ENCODE measurements around the gene LUC7L3. TPM values are rescaled to one million over a fixed set of nuclear protein-coding genes. Genes with fewer than 3 reads are reported as not detected.

The LUC7L3 gene
- polyA plus RNA-seq, 2 donors = 46.6 to 80.7 TPM

DNA sequence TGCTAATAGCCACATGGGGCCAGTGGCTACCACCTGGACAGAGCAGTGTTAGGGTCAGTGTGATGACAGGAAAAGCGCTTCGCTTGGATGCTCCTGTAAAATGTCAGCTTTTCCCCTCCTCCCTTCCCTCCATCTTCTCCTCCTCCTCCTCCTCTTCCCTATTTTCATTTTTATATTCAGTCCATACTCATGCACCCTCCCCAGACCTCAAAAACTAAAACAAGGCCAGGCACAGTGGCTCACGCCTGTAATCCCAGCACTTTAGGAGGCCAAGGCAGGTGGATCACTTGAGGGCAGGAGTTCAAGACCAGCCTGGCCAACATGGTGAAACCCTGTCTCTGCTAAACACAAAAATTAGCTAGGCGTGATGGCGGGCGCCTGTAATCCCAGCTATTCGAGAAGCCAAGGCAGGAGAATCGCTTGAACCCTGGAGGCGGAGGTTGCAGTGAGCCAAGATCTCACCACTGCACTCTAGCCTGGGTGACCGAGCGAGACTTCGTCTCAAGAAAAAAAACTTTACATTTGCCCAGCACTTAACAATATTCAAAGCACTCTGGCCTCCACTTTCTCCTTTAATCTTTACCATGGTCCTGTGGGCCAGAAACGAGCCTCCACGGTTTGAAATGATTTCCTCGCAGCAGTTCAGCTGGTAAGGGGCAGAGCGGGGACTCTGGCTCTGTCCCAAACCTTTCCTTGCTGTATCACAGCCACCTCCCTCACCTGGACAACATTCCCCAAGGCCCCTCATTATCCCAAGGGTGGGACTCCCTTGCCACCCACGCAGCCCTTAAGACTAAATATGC, 33.5 kb upstream of the LUC7L3 start:
- H3K36me3 ChIP-seq (ENCODE audit: control insufficient read depth in 2 of 2, insufficient read depth in 2 of 2, low read length in 1 of 2) = peaks cover 0 to 1% of the 10 kb centered on the region in 2 donors
- no peaks in the 10 kb centered on the region for H3K9me3 ChIP-seq (ENCODE audit: control insufficient read depth in 2 of 2, insufficient read depth in 1 of 2, low read depth in 1 of 2, low read length in 1 of 2)
- H3K4me3 ChIP-seq (ENCODE audit: low read depth in 1 of 2, low read length in 2 of 2) = no peak overlapping the region
- H3K27me3 ChIP-seq (ENCODE audit: control insufficient read depth in 1 of 2, insufficient read depth in 2 of 2, low read length in 2 of 2) = no peaks in the 10 kb centered on the region
- 62 to 67% methylated on average over 17 of the region's 17 CpGs for WGBS, 2 donors
- H3K27ac ChIP-seq (ENCODE audit: low read depth in 2 of 2, low read length in 1 of 2) = peak overlapping the region; percentile 79 to 80
- H3K4me1 ChIP-seq (ENCODE audit: control insufficient read depth in 2 of 2, insufficient read depth in 2 of 2, low read length in 1 of 2) = peaks cover 0 to 25% of the 10 kb centered on the region in 2 donors

- H3K27me3 ChIP-seq (ENCODE audit: control insufficient read depth in 1 of 2, insufficient read depth in 2 of 2, low read length in 2 of 2) = no peaks in the 10 kb centered on the region
- H3K36me3 ChIP-seq (ENCODE audit: control insufficient read depth in 2 of 2, insufficient read depth in 2 of 2, low read length in 1 of 2) = peaks cover 0 to 1% of the 10 kb centered on the region in 2 donors
- no peak overlapping the region for H3K4me3 ChIP-seq (ENCODE audit: low read depth in 1 of 2, low read length in 2 of 2)
- peak overlapping the region; percentile 79 to 80 for H3K27ac ChIP-seq (ENCODE audit: low read depth in 2 of 2, low read length in 1 of 2)
- WGBS, 2 donors = 30 to 31% methylated on average over 14 of the region's 14 CpGs
- H3K4me1 ChIP-seq (ENCODE audit: control insufficient read depth in 2 of 2, insufficient read depth in 2 of 2, low read length in 1 of 2) = peaks cover under 1 to 26% of the 10 kb centered on the region in 2 donors
- no peaks in the 10 kb centered on the region for H3K9me3 ChIP-seq (ENCODE audit: control insufficient read depth in 2 of 2, insufficient read depth in 1 of 2, low read depth in 1 of 2, low read length in 1 of 2)
Measured at GRCh38 chr17:50686494-50687199, 32.8 kb upstream of the LUC7L3 start.

GRCh38 chr17:50687200-50688066, 32.0 kb upstream of the LUC7L3 start:
- Histone ChIP-seq H3K4me3 (ENCODE audit: low read depth in 1 of 2, low read length in 2 of 2) (no peak overlapping the region), H3K27me3 (ENCODE audit: control insufficient read depth in 1 of 2, insufficient read depth in 2 of 2, low read length in 2 of 2) (no peaks in the 10 kb centered on the region), H3K36me3 (ENCODE audit: control insufficient read depth in 2 of 2, insufficient read depth in 2 of 2, low read length in 1 of 2) (peaks cover 0 to 1% of the 10 kb centered on the region in 2 donors), H3K9me3 (ENCODE audit: control insufficient read depth in 2 of 2, insufficient read depth in 1 of 2, low read depth in 1 of 2, low read length in 1 of 2) (no peaks in the 10 kb centered on the region), H3K27ac (ENCODE audit: low read depth in 2 of 2, low read length in 1 of 2) (peak overlapping the region; percentile 79 to 80), H3K4me1 (ENCODE audit: control insufficient read depth in 2 of 2, insufficient read depth in 2 of 2, low read length in 1 of 2) (peaks cover 2 to 26% of the 10 kb centered on the region in 2 donors)
- 75 to 88% methylated on average over 16 of the region's 16 CpGs for WGBS, 2 donors

GRCh38 chr17:50688245-50688644, 31.2 kb upstream of the LUC7L3 start:
- WGBS, 2 donors = 95 to 97% methylated on average over 3 of the region's 3 CpGs
- peaks cover 0 to 1% of the 10 kb centered on the region in 2 donors for H3K36me3 ChIP-seq (ENCODE audit: control insufficient read depth in 2 of 2, insufficient read depth in 2 of 2, low read length in 1 of 2)
- H3K9me3 ChIP-seq (ENCODE audit: control insufficient read depth in 2 of 2, insufficient read depth in 1 of 2, low read depth in 1 of 2, low read length in 1 of 2) = no peaks in the 10 kb centered on the region
- H3K4me1 ChIP-seq (ENCODE audit: control insufficient read depth in 2 of 2, insufficient read depth in 2 of 2, low read length in 1 of 2) = peaks cover 2 to 26% of the 10 kb centered on the region in 2 donors
- no peak overlapping the region for H3K27ac ChIP-seq (ENCODE audit: low read depth in 2 of 2, low read length in 1 of 2)
- no peaks in the 10 kb centered on the region for H3K27me3 ChIP-seq (ENCODE audit: control insufficient read depth in 1 of 2, insufficient read depth in 2 of 2, low read length in 2 of 2)
- H3K4me3 ChIP-seq (ENCODE audit: low read depth in 1 of 2, low read length in 2 of 2) = no peak overlapping the region

DNA sequence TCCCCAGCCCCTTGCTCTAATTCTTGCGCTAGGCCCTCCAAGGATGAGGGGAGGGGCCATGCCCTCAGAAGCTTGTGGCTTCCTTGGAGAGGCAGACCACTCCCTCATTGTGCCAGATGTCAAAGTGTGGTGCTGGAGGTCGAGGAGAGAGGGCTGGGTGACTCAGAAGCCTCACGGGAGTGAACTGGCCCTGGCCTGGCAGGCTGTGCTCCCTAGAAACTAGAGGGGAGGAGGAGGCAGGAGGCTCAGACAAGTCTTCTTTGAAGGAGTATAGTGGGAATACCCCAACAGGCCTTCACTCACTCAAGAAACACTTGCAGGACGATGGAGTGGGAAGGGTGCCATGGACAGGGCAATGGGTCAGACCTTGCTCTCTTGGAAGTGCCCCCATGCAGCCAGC, 30.2 kb upstream of the LUC7L3 start:
- Histone ChIP-seq H3K4me3 (ENCODE audit: low read depth in 1 of 2, low read length in 2 of 2) (no peak overlapping the region), H3K27me3 (ENCODE audit: control insufficient read depth in 1 of 2, insufficient read depth in 2 of 2, low read length in 2 of 2) (no peaks in the 10 kb centered on the region), H3K36me3 (ENCODE audit: control insufficient read depth in 2 of 2, insufficient read depth in 2 of 2, low read length in 1 of 2) (peaks cover 0 to 3% of the 10 kb centered on the region in 2 donors), H3K9me3 (ENCODE audit: control insufficient read depth in 2 of 2, insufficient read depth in 1 of 2, low read depth in 1 of 2, low read length in 1 of 2) (no peaks in the 10 kb centered on the region), H3K27ac (ENCODE audit: low read depth in 2 of 2, low read length in 1 of 2) (no peak overlapping the region), H3K4me1 (ENCODE audit: control insufficient read depth in 2 of 2, insufficient read depth in 2 of 2, low read length in 1 of 2) (peaks cover 2 to 26% of the 10 kb centered on the region in 2 donors)
- 43 to 46% methylated on average over 4 of the region's 4 CpGs for WGBS, 2 donors

DNA sequence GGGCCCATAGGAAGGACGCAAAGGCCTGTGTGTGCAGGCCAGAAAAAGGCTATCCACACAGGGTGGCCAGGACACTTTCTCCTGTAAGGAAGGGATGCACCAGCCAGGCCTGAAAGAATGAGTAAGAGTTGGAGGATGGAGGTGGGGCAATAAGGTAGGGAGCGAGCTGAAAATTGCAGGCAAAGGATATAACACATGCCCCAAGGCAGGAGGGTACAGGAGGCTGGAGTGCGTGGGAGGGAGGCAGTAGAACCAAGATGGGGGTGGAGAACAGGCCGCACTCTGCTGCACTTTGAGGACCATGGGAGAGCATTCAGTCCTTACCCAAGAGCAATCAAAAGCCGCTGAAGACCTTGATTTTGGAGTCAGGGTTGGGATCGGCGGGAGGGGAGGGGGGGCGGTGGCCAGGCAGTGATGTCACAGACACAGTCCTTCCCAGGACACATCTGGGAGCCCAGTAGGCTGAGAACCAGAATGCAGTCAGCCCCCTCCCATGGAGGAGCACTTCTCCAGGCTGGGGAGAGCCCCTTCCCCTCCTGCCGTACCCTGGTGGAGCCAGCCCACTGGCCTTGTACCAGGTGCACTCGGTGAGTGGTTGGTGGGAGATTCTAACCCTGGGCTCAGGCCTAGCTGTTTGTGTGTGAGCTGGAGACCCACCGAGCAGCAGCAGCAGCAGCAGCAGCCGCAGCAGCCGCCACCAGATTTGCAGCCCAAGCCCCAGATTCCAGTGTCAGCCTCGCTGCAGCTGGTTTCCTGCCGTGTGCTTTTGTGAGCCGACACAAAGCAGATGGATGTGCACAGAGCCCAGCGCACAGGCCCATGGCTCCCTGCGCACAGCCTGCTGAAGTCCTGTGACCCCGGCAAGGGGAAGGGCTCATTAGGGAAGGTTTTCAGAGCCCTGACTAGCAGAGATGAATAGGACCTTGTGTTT, 29.2 kb upstream of the LUC7L3 start:
- Histone ChIP-seq H3K27ac (ENCODE audit: low read depth in 2 of 2, low read length in 1 of 2) (no peak overlapping the region), H3K9me3 (ENCODE audit: control insufficient read depth in 2 of 2, insufficient read depth in 1 of 2, low read depth in 1 of 2, low read length in 1 of 2) (no peaks in the 10 kb centered on the region), H3K4me3 (ENCODE audit: low read depth in 1 of 2, low read length in 2 of 2) (no peak overlapping the region), H3K36me3 (ENCODE audit: control insufficient read depth in 2 of 2, insufficient read depth in 2 of 2, low read length in 1 of 2) (peaks cover 0 to 3% of the 10 kb centered on the region in 2 donors), H3K4me1 (ENCODE audit: control insufficient read depth in 2 of 2, insufficient read depth in 2 of 2, low read length in 1 of 2) (peaks cover 2 to 26% of the 10 kb centered on the region in 2 donors), H3K27me3 (ENCODE audit: control insufficient read depth in 1 of 2, insufficient read depth in 2 of 2, low read length in 2 of 2) (no peaks in the 10 kb centered on the region)
- WGBS, 2 donors = 57 to 59% methylated on average over 19 of the region's 19 CpGs

DNA sequence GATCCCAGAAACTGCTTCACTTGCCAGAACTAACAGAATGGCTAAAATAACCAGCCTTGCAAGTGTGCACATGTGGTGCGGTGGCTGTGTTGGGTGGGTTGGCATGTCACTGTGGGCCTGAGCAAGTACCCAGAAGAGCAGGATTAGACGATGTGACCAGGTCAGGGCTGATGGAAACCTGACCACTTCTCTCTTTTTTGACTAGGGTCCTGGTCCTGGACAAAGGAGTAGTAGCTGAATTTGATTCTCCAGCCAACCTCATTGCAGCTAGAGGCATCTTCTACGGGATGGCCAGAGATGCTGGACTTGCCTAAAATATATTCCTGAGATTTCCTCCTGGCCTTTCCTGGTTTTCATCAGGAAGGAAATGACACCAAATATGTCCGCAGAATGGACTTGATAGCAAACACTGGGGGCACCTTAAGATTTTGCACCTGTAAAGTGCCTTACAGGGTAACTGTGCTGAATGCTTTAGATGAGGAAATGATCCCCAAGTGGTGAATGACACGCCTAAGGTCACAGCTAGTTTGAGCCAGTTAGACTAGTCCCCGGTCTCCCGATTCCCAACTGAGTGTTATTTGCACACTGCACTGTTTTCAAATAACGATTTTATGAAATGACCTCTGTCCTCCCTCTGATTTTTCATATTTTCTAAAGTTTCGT, 28.4 kb upstream of the LUC7L3 start:
- WGBS, 2 donors = 48 to 49% methylated on average over 9 of the region's 9 CpGs
- peak overlapping the region in 1 of 2 donors; percentile 4 for H3K27ac ChIP-seq (ENCODE audit: low read depth in 2 of 2, low read length in 1 of 2)

GRCh38 chr17:50691550-50692447, 27.6 kb upstream of the LUC7L3 start:
- WGBS, 2 donors = 48 to 49% methylated on average over 6 of the region's 6 CpGs
- no peaks in the 10 kb centered on the region for H3K27me3 ChIP-seq (ENCODE audit: control insufficient read depth in 1 of 2, insufficient read depth in 2 of 2, low read length in 2 of 2)
- H3K9me3 ChIP-seq (ENCODE audit: control insufficient read depth in 2 of 2, insufficient read depth in 1 of 2, low read depth in 1 of 2, low read length in 1 of 2) = no peaks in the 10 kb centered on the region
- peaks cover 13 to 14% of the 10 kb centered on the region in 2 donors for H3K36me3 ChIP-seq (ENCODE audit: control insufficient read depth in 2 of 2, insufficient read depth in 2 of 2, low read length in 1 of 2)
- no peak overlapping the region for H3K27ac ChIP-seq (ENCODE audit: low read depth in 2 of 2, low read length in 1 of 2)
- peaks cover 2 to 21% of the 10 kb centered on the region in 2 donors for H3K4me1 ChIP-seq (ENCODE audit: control insufficient read depth in 2 of 2, insufficient read depth in 2 of 2, low read length in 1 of 2)
- no peak overlapping the region for H3K4me3 ChIP-seq (ENCODE audit: low read depth in 1 of 2, low read length in 2 of 2)

More for the DNA sequence above, 28.4 kb upstream of the LUC7L3 start:
- peaks cover 8 to 9% of the 10 kb centered on the region in 2 donors for H3K36me3 ChIP-seq (ENCODE audit: control insufficient read depth in 2 of 2, insufficient read depth in 2 of 2, low read length in 1 of 2)
- no peaks in the 10 kb centered on the region for H3K9me3 ChIP-seq (ENCODE audit: control insufficient read depth in 2 of 2, insufficient read depth in 1 of 2, low read depth in 1 of 2, low read length in 1 of 2)
- H3K4me1 ChIP-seq (ENCODE audit: control insufficient read depth in 2 of 2, insufficient read depth in 2 of 2, low read length in 1 of 2) = peaks cover 2 to 26% of the 10 kb centered on the region in 2 donors
- no peak overlapping the region for H3K4me3 ChIP-seq (ENCODE audit: low read depth in 1 of 2, low read length in 2 of 2)
- H3K27me3 ChIP-seq (ENCODE audit: control insufficient read depth in 1 of 2, insufficient read depth in 2 of 2, low read length in 2 of 2) = no peaks in the 10 kb centered on the region
